Measurements from ENCODE around the gene CCR7. TPM values are rescaled to one million over a fixed set of nuclear protein-coding genes. Genes with fewer than 3 reads are reported as not detected.

The CCR7 gene
- total RNA-seq, 1 experiment from 2014 or later = not detected

- no peak overlapping the region for H3K27ac Mint-ChIP-seq (ENCODE audit: unreplicated experiment)
- no peaks in the 10 kb centered on the region for H3K9me3 ChIP-seq
- BruUV-seq (replicated peaks) = no TSS peak
- no peaks in the 10 kb centered on the region for H3K9me3 Mint-ChIP-seq (ENCODE audit: unreplicated experiment)
- H3K4me1 Mint-ChIP-seq (ENCODE audit: low read depth, unreplicated experiment) = no peaks in the 10 kb centered on the region
- H3K4me3 ChIP-seq (ENCODE audit: low read depth, low read length) = no peak overlapping the region
- no peak overlapping the region for H3K4me3 Mint-ChIP-seq (ENCODE audit: unreplicated experiment)
- intact Hi-C loops (cut with micrococcal nuclease; ENCODE audit: unreplicated experiment) = no loop called here
- H3K4me1 ChIP-seq = peaks cover 12% of the 10 kb centered on the region
- TF ChIP-seq, protein P1, sequence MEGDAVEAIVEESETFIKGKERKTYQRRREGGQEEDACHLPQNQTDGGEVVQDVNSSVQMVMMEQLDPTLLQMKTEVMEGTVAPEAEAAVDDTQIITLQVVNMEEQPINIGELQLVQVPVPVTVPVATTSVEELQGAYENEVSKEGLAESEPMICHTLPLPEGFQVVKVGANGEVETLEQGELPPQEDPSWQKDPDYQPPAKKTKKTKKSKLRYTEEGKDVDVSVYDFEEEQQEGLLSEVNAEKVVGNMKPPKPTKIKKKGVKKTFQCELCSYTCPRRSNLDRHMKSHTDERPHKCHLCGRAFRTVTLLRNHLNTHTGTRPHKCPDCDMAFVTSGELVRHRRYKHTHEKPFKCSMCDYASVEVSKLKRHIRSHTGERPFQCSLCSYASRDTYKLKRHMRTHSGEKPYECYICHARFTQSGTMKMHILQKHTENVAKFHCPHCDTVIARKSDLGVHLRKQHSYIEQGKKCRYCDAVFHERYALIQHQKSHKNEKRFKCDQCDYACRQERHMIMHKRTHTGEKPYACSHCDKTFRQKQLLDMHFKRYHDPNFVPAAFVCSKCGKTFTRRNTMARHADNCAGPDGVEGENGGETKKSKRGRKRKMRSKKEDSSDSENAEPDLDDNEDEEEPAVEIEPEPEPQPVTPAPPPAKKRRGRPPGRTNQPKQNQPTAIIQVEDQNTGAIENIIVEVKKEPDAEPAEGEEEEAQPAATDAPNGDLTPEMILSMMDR (IDR thresholded peaks at IDR 0.05; ENCODE audit: insufficient read depth in 1 of 2, low read depth in 1 of 2, low read length in 1 of 2, severe bottlenecking in 1 of 2, unreplicated experiment in 1 of 2) = no peak
- ChIA-PET CTCF (no interaction called here), POLR2A (no interaction called here)
- H3K27me3 Mint-ChIP-seq (ENCODE audit: insufficient read depth, unreplicated experiment) = no peaks in the 10 kb centered on the region
- H3K36me3 Mint-ChIP-seq (ENCODE audit: insufficient read depth, unreplicated experiment) = no peaks in the 10 kb centered on the region
- no peaks in the 10 kb centered on the region for H3K36me3 ChIP-seq (ENCODE audit: control insufficient read depth, insufficient read depth, low read length)
- no peak for DNase-seq
- H3K27me3 ChIP-seq (replicated peaks; ENCODE audit: control insufficient read depth, insufficient read depth, low read length) = no peaks in the 10 kb centered on the region
These were observed 53.5 kb downstream of the CCR7 start for GRCh38 chr17:40511667-40512220.

DNA sequence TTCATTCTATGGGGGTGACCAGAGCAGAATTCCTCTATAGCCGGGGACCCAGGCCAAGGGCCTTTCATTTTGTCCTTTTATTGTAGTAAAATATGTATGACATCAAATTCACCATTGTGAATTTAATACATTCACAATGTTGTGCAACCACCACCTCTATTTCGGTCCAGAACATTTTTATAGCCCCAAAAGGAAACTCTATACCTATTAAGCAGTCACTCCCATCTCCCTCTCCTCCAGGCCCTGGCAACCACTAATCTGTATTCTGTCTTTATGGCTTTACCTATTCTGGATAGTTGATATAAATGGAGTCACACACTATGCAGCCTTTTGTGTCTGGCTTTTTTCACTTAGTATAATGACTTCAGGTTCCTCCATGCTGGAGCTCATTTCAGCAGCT, 54.1 kb downstream of the CCR7 start:
- H3K9me3 ChIP-seq = no peaks in the 10 kb centered on the region
- Mint-ChIP-seq H3K27me3 (ENCODE audit: insufficient read depth, unreplicated experiment) (no peaks in the 10 kb centered on the region), H3K4me3 (ENCODE audit: unreplicated experiment) (no peak overlapping the region), H3K4me1 (ENCODE audit: low read depth, unreplicated experiment) (no peaks in the 10 kb centered on the region), H3K9me3 (ENCODE audit: unreplicated experiment) (no peaks in the 10 kb centered on the region), H3K27ac (ENCODE audit: unreplicated experiment) (no peak overlapping the region), H3K36me3 (ENCODE audit: insufficient read depth, unreplicated experiment) (no peaks in the 10 kb centered on the region)
- no peak for DNase-seq
- peaks cover 6% of the 10 kb centered on the region for H3K4me1 ChIP-seq
- intact Hi-C loops (cut with micrococcal nuclease; ENCODE audit: unreplicated experiment) = no loop called here
- ChIA-PET POLR2A (no interaction called here), CTCF (no interaction called here)
- no peak overlapping the region for H3K4me3 ChIP-seq (ENCODE audit: low read depth, low read length)
- no peaks in the 10 kb centered on the region for H3K36me3 ChIP-seq (ENCODE audit: control insufficient read depth, insufficient read depth, low read length)
- TF ChIP-seq, protein P1 (IDR thresholded peaks at IDR 0.05; ENCODE audit: insufficient read depth in 1 of 2, low read depth in 1 of 2, low read length in 1 of 2, severe bottlenecking in 1 of 2, unreplicated experiment in 1 of 2) = no peak
- no peaks in the 10 kb centered on the region for H3K27me3 ChIP-seq (replicated peaks; ENCODE audit: control insufficient read depth, insufficient read depth, low read length)
- BruUV-seq (replicated peaks) = no TSS peak

DNA sequence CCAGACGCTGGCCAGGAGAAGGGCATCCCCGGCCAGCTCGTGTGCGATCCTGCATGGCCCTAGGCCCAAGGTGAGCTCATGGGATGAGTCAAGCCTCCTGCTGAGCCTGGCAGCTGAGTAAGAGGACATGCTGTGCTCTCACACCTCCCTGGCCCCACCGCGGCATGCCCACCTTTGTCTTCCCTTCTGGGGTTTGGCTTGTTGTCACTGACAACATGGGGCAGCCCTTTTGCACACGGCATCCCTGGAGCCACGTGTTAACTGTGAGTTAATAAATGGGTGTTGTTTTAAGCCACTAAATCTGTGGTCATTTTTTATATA, 55.0 kb downstream of the CCR7 start:
- no peaks in the 10 kb centered on the region for H3K27me3 ChIP-seq (replicated peaks; ENCODE audit: control insufficient read depth, insufficient read depth, low read length)
- no peak overlapping the region for H3K4me3 Mint-ChIP-seq (ENCODE audit: unreplicated experiment)
- H3K4me1 Mint-ChIP-seq (ENCODE audit: low read depth, unreplicated experiment) = no peaks in the 10 kb centered on the region
- no peaks in the 10 kb centered on the region for H3K9me3 ChIP-seq
- BruUV-seq (replicated peaks) = no TSS peak
- H3K27me3 Mint-ChIP-seq (ENCODE audit: insufficient read depth, unreplicated experiment) = no peaks in the 10 kb centered on the region
- TF ChIP-seq, protein P1 (IDR thresholded peaks at IDR 0.05; ENCODE audit: insufficient read depth in 1 of 2, low read depth in 1 of 2, low read length in 1 of 2, severe bottlenecking in 1 of 2, unreplicated experiment in 1 of 2) = no peak
- no peaks in the 10 kb centered on the region for H3K9me3 Mint-ChIP-seq (ENCODE audit: unreplicated experiment)
- DNase-seq = no peak
- CTCF ChIA-PET = no interaction called here
- H3K36me3 ChIP-seq (ENCODE audit: control insufficient read depth, insufficient read depth, low read length) = no peaks in the 10 kb centered on the region
- no peaks in the 10 kb centered on the region for H3K36me3 Mint-ChIP-seq (ENCODE audit: insufficient read depth, unreplicated experiment)
- no peak overlapping the region for H3K27ac Mint-ChIP-seq (ENCODE audit: unreplicated experiment)
- intact Hi-C loops (cut with micrococcal nuclease; ENCODE audit: unreplicated experiment) = no loop called here
- 0 out of 2 replicates have a peak, but pooled peaks cover 3% of the 10 kb centered on the region for H3K4me1 ChIP-seq
- POLR2A ChIA-PET = no interaction called here
- H3K4me3 ChIP-seq (ENCODE audit: low read depth, low read length) = no peak overlapping the region
